Panc1 (cell line): ENCODE results near the gene CPZ. TPM values are rescaled to one million over a fixed set of nuclear protein-coding genes. Genes with fewer than 3 reads are reported as not detected.

Experiments
- ATAC-seq: fragments of 200-7000 bp; cut with Tn5 transposase; 2 replicates; pipeline ENCODE4 v1.9.1; 2020; ENCODE audit warnings: mild to moderate bottlenecking, moderate library complexity
- BruUV-seq: library from RNA; stranded (reverse); fragments of 400-500 nt; replicated peaks from 2 replicates; lab custom pipeline; 2021; lab: Mats Ljungman, UMichigan
- CTCF ChIA-PET: fragments of 300-600 bp; sonication (Branson Sonifier 250); formaldehyde crosslinking; loops from one replicate; lab custom pipeline; 2022; ENCODE audit warnings: antibody characterized with exemption; lab: Charles Lee
- POLR2A ChIA-PET: fragments of 300-600 bp; sonication (Branson Sonifier 250); formaldehyde crosslinking; loops from one replicate; lab custom pipeline; 2022; ENCODE audit warnings: antibody characterized with exemption; lab: Charles Lee
- DNase-seq: peaks from one replicate; pipeline ENCODE4 v3.0.0-alpha.2; 2010; ENCODE audit warnings: low read depth, low spot score
- H3K27ac ChIP-seq: 2 replicates; pipeline ENCODE4 v1.5.1; 2011; ENCODE audit warnings: mild to moderate bottlenecking, low read length, inconsistent platforms
- H3K27me3 ChIP-seq: fragments of 200-500 bp; sonication (Bioruptor generic); 2 replicates; pipeline ENCODE4 v1.6.0; 2014; ENCODE audit warnings: low read length, inconsistent platforms; ENCODE audit not compliant: control insufficient read depth, insufficient read depth
- H3K36me3 ChIP-seq: fragments of 200-500 bp; sonication (Bioruptor generic); 2 replicates; pipeline ENCODE4 v1.5.1; 2014; ENCODE audit warnings: inconsistent platforms, mild to moderate bottlenecking, low read length, moderate library complexity; ENCODE audit not compliant: control insufficient read depth, insufficient read depth
- H3K4me1 ChIP-seq: 2 replicates; pipeline ENCODE4 v1.5.1; 2011; ENCODE audit warnings: inconsistent platforms, mild to moderate bottlenecking, low read length, moderate library complexity; ENCODE audit not compliant: control insufficient read depth, insufficient read depth
- H3K4me3 ChIP-seq, 2 experiments: 2 replicates each; pipeline ENCODE4 v1.5.1; 2011 to 2012; ENCODE audit warnings: low read depth in 2 of 2, low read length in 2 of 2, mild to moderate bottlenecking in 2 of 2, inconsistent platforms in 1 of 2, moderate library complexity in 1 of 2
- H3K9me3 ChIP-seq: fragments of 200-500 bp; sonication (Bioruptor generic); 2 replicates; pipeline ENCODE4 v1.5.1; 2014; ENCODE audit warnings: low read depth, mild to moderate bottlenecking, inconsistent platforms, low read length, moderate library complexity; ENCODE audit not compliant: control insufficient read depth, insufficient read depth
- POLR2AphosphoS5 ChIP-seq: IDR thresholded peaks from 2 replicates; pipeline ENCODE4 v1.6.1; 2012; ENCODE audit warnings: mild to moderate bottlenecking, low read depth, low read length, moderate library complexity
- SIN3A ChIP-seq: IDR thresholded peaks from 2 replicates; pipeline ENCODE4 v1.6.1; 2012; ENCODE audit warnings: low read depth, mild to moderate bottlenecking, low read length, moderate library complexity, borderline replicate concordance; ENCODE audit not compliant: insufficient read depth
- TCF7L2 ChIP-seq: IDR thresholded peaks from 2 replicates; pipeline ENCODE4 v1.6.1; 2011; ENCODE audit warnings: mild to moderate bottlenecking, low read depth, low read length, inconsistent platforms
- in situ Hi-C: cut with HindIII; loops from 2 replicates; pipeline ENCODE4 v1.10.0; 2016; ENCODE audit warnings: low sequenced_read_pairs, low pct_unique_long_range_greater_than_20kb
- intact Hi-C: fragments of 100-400 bp; cut with micrococcal nuclease; formaldehyde crosslinking; loops from one replicate; pipeline ENCODE4 v1.10.0; 2022; ENCODE audit not compliant: unreplicated experiment
- total RNA-seq: library from RNA; stranded (reverse); gene quantifications from one replicate; pipeline ENCODE4 v1.2.1, GENCODE V29; 2021; ENCODE audit not compliant: unreplicated experiment
- TF ChIP-seq, protein P1 (sequence below), 2 experiments: IDR thresholded peaks; 2 replicates each; pipeline ENCODE4 v1.6.1; 2011 to 2012; ENCODE audit warnings: low read depth in 2 of 2, control low read depth in 1 of 2, low read length in 1 of 2, mild to moderate bottlenecking in 1 of 2, moderate library complexity in 1 of 2; ENCODE audit not compliant: insufficient read depth in 1 of 2
- TF ChIP-seq, protein P2 (sequence below): fragments of 450-650 bp; IDR thresholded peaks from 2 replicates; pipeline ENCODE4 v1.5.1; 2017; ENCODE audit warnings: mild to moderate bottlenecking

Gene CPZ
- total RNA-seq, 1 experiment from 2014 or later = 0.15 TPM

DNA sequence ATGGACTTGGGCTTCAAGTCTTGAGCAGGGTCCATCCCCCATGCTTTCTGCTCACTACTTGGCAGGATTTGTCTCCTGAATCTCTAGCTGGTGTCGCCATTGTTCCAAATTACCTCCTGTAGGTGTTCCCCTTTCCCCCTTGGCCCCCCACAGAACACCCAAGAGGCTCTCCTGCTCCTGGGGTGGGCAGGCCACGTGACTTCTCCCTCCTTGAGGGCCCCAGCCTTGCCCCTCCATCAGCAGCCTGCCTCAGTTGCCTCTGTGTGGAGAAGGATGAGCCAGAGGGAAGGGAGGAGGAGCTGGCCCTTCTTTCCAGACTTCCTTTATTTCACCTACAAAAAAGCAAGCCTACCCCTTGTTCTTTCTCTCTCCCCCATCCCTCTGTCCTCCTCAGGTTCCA, 10.5 kb upstream of the CPZ start:
- CTCF ChIA-PET = no interaction called here
- Histone ChIP-seq H3K36me3 (no peaks in the 10 kb centered on the region), H3K4me3 (no peak overlapping the region), H3K9me3 (no peaks in the 10 kb centered on the region), H3K27ac (no peak overlapping the region), H3K27me3 (peaks cover 2% of the 10 kb centered on the region; the same call in 1 of the 2 replicates), H3K4me1 (no peaks in the 10 kb centered on the region)
- ATAC-seq = no peak
- intact Hi-C loops (no loop called here), in situ Hi-C loops (no loop called here)
- DNase-seq = no peak
- POLR2A ChIA-PET = no interaction called here
- no peak for TF ChIP-seq SIN3A
- TF ChIP-seq, protein P1, sequence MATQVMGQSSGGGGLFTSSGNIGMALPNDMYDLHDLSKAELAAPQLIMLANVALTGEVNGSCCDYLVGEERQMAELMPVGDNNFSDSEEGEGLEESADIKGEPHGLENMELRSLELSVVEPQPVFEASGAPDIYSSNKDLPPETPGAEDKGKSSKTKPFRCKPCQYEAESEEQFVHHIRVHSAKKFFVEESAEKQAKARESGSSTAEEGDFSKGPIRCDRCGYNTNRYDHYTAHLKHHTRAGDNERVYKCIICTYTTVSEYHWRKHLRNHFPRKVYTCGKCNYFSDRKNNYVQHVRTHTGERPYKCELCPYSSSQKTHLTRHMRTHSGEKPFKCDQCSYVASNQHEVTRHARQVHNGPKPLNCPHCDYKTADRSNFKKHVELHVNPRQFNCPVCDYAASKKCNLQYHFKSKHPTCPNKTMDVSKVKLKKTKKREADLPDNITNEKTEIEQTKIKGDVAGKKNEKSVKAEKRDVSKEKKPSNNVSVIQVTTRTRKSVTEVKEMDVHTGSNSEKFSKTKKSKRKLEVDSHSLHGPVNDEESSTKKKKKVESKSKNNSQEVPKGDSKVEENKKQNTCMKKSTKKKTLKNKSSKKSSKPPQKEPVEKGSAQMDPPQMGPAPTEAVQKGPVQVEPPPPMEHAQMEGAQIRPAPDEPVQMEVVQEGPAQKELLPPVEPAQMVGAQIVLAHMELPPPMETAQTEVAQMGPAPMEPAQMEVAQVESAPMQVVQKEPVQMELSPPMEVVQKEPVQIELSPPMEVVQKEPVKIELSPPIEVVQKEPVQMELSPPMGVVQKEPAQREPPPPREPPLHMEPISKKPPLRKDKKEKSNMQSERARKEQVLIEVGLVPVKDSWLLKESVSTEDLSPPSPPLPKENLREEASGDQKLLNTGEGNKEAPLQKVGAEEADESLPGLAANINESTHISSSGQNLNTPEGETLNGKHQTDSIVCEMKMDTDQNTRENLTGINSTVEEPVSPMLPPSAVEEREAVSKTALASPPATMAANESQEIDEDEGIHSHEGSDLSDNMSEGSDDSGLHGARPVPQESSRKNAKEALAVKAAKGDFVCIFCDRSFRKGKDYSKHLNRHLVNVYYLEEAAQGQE (IDR thresholded peaks at IDR 0.05; ENCODE audit: insufficient read depth in 1 of 2, low read depth in 2 of 2, low read length in 1 of 2) = no peak
- TF ChIP-seq, protein P2, sequence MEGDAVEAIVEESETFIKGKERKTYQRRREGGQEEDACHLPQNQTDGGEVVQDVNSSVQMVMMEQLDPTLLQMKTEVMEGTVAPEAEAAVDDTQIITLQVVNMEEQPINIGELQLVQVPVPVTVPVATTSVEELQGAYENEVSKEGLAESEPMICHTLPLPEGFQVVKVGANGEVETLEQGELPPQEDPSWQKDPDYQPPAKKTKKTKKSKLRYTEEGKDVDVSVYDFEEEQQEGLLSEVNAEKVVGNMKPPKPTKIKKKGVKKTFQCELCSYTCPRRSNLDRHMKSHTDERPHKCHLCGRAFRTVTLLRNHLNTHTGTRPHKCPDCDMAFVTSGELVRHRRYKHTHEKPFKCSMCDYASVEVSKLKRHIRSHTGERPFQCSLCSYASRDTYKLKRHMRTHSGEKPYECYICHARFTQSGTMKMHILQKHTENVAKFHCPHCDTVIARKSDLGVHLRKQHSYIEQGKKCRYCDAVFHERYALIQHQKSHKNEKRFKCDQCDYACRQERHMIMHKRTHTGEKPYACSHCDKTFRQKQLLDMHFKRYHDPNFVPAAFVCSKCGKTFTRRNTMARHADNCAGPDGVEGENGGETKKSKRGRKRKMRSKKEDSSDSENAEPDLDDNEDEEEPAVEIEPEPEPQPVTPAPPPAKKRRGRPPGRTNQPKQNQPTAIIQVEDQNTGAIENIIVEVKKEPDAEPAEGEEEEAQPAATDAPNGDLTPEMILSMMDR = no peak
- no peak for TF ChIP-seq TCF7L2
- no peak for TF ChIP-seq POLR2AphosphoS5
- no TSS peak for BruUV-seq

DNA sequence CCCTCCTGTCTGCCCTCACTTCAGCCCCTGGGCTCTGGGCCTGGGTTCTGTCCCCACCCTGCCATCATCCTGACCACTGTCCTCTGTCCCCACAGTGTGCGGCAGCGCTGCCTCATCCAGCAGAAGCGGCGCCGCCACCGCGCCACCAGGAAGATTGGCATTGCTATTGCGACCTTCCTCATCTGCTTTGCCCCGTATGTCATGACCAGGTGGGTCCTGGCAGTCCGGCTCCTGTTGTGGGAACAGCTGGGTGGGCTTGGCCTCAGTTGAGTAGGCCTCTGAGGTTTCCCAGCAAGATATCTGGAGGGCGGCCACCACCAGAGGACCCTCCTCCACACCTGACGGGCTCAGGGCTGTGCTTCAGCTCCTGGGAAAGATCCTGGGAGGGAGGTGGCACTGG, 10.1 kb upstream of the CPZ start:
- no peak overlapping the region for H3K4me3 ChIP-seq
- H3K4me1 ChIP-seq = no peaks in the 10 kb centered on the region
- TF ChIP-seq, protein P2 = no peak
- no peak for TF ChIP-seq TCF7L2
- intact Hi-C loops = no loop called here
- CTCF ChIA-PET = interaction anchor here (0.6 kb wide), 1 partner anchor 456 kb away, joined by 5 read pairs; no protein-coding TSS in a partner anchor
- H3K36me3 ChIP-seq = no peaks in the 10 kb centered on the region
- DNase-seq = no peak
- no TSS peak for BruUV-seq
- H3K27me3 ChIP-seq = peaks cover 2% of the 10 kb centered on the region; the same call in 1 of the 2 replicates
- ATAC-seq = no peak
- POLR2A ChIA-PET = no interaction called here
- in situ Hi-C loops = no loop called here
- H3K27ac ChIP-seq = no peak overlapping the region
- no peaks in the 10 kb centered on the region for H3K9me3 ChIP-seq
